GM18508 (cell line): ENCODE data around the gene OR52I1.

Experiments
- ATAC-seq: cut with Tn5 transposase; IDR thresholded peaks from one replicate; pipeline ENCODE4 v1.9.1; 2021; ENCODE audit warnings: moderate number of reproducible peaks; ENCODE audit not compliant: insufficient read depth, unreplicated experiment

The OR52I1 gene

GRCh38 chr11:4593739-4594138 is at the start of gene OR52I1:
OR52I1 (plus strand) TSS chr11:4594039; CDS start chr11:4594039, 0 bp downstream.
- no peak for ATAC-seq

DNA sequence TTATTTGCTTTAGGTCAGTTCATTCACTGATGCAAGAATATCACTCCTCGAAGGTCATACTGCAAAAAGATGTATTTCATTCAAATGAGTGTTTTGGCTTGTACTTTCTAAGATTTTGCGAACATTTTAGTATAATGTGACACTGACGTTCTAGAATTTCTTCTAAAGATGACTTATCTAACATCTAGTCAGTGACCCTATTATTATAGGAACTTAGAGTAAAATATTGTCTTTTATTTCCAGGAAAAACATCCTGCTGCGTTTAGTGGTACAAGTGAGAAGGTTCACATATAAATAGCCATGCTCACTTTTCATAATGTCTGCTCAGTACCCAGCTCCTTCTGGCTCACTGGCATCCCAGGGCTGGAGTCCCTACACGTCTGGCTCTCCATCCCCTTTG is 48.9 kb upstream of the OR52I1 start, which contains the start of gene OR52M1:
Gene OR52M1, plus strand, starts transcription at position 301 of the 400 bp plus-strand sequence. Its CDS starts 0 bp downstream, at position 301.
- no peak for ATAC-seq

DNA sequence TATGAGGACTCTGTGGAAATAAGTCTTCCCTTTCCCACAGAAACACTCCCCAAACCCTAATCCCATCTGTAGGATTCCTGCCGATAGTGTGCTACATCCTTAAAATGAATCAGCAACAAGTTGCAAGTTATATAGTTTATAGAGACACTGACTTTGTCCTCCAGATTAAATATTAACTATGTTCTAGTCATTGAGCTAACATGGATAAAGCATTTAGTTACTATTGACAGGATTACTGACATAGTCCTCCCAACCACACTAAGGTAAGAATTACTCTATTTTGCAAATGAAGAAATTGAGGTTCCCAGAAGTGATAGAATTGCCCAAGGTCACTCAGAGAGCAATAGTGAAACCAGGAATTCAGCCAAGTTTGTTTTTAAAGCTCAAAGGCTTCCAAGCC is 47.0 kb upstream of the OR52I1 start:
- no peak for ATAC-seq

DNA sequence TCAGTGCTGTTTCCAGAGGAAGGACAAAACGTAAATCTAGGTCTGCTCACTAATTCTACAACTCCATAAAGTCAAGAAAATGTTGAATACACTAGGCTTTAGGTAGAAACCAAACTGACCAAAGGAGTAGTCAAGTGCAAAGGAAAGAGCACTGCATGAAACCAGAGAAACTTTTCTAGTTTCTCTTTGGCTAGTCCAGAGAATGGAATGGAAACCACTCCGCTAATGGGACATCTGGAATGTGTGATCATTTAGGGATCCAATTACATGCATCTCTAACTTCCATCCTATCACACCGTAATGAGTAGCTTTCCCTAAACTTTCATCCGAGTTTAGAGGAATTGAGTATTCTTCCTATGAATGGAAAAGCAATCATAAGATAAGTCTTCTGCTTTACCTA is 46.4 kb upstream of the OR52I1 start:
- no peak for ATAC-seq

DNA sequence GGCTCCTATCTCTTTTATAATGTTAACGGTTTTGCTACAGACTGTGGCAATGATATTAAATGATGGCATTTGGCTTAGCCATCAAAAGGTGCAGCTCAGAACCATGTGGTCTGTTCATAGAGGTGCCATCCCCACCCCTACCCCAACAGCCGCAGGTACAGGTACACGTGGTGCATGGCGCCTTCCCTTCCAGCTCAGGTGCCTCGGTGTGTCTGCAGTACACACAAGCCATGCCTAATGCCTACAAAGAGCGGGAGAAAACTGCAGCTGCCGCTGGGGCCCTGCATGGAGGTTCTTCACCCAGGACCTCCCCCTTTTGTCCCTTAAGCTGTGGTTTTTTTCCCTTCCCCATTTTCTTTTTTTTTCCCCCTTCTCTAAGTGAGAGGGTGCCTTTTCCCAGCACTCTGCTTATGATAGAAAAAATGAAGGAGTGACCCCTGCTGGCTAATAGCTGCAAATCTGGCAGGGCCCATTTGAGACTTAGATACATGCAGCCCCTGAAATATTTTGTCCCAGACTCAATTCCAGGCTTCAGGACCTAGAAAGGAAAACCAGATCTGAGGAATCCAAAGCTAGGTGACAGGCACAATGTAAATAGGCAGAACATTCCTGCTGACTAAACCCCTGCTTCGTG is 42.4 kb upstream of the OR52I1 start:
- no peak for ATAC-seq

GRCh38 chr11:4559527-4560440 is 34.1 kb upstream of the OR52I1 start:
- no peak for ATAC-seq

DNA sequence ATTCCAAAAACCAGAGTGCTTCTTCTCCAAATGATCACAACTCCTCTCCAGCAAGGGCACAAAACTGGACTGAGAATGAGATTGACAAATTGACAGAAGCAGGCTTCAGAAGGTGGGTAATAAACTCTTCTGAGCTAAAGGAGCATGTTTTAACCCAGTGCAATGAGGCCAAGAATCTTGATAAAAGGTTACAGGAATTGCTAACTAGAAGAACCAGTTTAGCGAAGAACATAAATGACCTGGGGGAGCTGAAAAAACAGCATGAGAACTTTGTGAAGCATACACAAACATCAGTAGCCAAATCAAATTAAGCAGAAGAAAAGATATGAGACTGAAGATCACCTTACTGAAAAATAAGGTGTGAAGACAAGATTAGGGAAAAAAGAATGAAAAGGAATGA is 33.4 kb upstream of the OR52I1 start:
- no peak for ATAC-seq

DNA sequence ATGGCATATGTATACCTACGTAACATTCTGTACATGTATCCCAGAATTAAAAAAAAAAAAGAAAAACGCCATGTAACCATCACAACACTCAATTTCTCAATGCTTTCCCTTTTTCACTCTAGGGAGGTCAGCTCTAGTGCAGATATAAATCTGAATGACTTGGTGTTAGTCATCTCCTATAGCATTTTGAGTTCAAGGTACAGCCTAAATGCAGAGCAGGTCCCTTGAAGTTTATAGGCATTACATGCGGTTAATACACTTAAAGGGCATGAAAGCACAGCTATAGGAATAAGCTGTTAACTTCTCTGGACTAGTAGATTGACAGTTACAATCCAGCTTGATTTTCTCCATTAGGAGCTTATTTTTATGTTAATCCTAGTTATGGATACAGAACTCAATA is 28.5 kb upstream of the OR52I1 start:
- no peak for ATAC-seq

GRCh38 chr11:4569075-4569474 is 24.8 kb upstream of the OR52I1 start:
- ATAC-seq: no peak

DNA sequence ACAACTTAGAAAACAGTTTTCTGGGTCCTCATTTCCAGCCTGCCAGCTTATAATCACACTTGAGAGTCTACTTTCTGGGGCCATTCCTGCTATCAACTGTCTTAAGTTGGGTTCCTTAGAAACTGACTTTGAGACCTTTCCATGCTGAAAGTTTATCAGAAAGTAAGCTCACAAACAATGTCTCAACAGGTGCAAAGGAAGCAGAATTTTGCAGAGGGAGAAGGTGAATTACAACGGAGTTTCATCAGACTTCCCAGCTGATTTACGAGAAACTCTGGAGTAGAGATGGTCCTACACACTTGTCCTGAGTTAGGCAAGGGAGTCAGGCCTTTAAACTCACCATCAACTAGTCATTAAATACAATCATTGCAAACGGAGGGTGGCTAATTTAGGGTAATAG is 17.0 kb upstream of the OR52I1 start:
- ATAC-seq: no peak

- ATAC-seq: no peak
Observed at GRCh38 chr11:4577761-4578160, 16.1 kb upstream of the OR52I1 start.

GRCh38 chr11:4578624-4579023 is 15.2 kb upstream of the OR52I1 start:
- no peak for ATAC-seq

DNA sequence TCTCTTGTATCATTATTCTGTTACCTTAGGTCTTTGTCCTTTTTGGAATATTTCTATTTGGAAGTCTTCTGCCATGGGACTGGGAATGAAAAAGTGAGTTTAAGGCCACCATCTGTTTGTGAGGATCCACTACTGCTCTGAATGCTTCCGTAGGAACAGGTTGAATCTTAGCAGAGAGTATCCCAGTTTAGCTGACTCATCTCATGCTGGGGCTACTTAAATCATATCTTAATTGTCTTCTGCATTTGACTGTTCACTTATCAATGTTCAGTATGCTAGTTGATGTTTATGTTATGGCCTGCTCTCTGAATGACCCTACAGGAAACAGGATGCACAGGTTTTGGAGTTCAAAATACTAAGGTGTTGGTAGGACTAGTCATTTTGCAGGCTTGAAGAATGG is 13.7 kb upstream of the OR52I1 start:
- no peak for ATAC-seq

GRCh38 chr11:4581443-4581842 is 12.4 kb upstream of the OR52I1 start, which contains the start of gene OR52I2:
OR52I2 (plus strand) TSS chr11:4581743.
- ATAC-seq: no peak

DNA sequence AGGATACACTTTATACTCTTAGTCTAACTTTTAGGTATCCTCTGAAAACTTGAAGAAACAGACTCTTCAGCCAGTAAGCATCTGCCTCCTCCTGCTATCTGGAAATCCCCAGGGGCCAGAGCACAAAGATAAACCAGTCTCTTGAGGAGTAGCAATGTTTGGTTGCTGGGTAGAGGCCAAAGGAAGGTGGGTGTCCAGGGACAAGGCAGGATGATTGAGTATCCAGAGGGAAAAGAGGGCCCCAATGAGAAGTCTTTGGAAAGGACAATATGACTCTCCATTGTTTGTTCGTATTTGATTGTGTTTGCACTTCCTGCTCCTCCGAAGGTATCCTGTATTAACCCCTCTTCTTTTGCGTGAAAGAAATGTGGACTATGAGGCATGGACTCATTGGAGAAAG is 4.8 kb upstream of the OR52I1 start:
- ATAC-seq: no peak

GRCh38 chr11:4605057-4605456 is 11.2 kb downstream of the OR52I1 start:
- ATAC-seq: no peak

- ATAC-seq: no peak
Observed at GRCh38 chr11:4606231-4607015, 12.6 kb downstream of the OR52I1 start.

DNA sequence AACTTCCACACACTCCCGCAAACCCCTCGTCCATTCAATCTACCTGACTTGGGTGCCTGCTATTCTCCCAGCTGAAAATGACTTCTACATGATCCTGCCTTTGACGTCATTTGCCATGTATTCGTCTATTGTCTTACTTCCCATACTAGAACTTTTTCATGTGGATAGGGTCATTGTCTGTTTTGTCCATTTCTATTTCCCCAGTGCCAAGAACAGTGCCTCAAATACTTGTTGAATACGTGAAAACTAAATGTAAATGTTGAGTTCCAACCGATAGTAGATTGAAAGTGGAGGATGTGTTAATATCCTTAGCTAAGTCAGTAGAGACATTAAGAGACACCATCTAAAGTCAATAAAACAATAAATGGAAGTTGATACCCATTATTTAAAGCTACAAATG is 13.3 kb downstream of the OR52I1 start:
- ATAC-seq: no peak

- ATAC-seq: peak; percentile 89
Observed at GRCh38 chr11:4607781-4608666, 14.2 kb downstream of the OR52I1 start, which contains the start of gene TRIM68. TRIM68 (minus strand) TSS chr11:4608231; CDS start chr11:4605504, 2,727 bp downstream.
